ENCODE data around the gene KCTD12.
"Not testable (repeated sequence)": the region's sequence is repeated elsewhere in the genome, so short reads cannot be mapped to it uniquely, and the experiment has no call there.

KCTD12 gene

DNA sequence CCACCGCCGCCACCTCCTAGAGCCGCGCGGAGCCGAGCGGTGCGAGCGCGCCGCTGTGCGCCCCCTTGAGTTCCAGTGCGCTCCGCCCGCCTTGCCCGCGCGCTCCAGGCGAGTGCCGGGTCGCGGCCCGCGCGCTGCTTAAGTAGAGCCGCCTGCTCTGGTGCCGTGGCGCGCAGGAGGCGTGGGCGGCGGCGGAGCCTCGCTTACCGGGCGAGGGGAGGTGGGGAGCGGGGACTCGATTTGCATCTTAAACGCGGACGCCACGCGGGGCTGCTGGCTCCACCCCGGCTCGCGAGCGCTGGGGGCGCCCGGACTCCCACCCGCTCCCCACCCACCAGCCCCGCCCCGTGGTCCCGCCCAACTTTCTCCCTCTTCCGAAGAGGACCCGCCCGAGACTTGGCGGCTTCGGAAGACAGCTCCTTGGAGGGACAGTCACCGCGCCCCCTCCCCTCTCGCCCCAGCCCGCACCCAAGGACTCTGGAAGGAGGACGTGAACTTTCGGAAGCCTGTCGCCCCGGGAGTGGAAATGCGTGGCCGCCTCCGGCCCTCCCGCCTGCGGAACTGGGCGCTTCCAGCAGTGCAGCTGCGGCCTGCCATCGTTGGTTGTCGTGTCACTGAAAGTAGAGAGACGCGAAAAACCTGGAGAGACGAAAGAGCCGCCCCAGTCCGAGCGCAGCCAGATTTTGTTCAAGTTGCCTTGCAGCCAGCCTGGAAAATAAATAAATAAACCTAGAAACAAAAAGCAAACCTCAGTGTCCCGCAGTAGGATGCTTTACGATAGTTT lies at the start of gene KCTD12:
KCTD12 (minus strand) TSS at position 114 of the 784 bp plus-strand sequence. CDS start 257 bp downstream, outside the sequence.
- peak; percentile 62 for DNase-seq (ENCODE audit: low read depth)

DNA sequence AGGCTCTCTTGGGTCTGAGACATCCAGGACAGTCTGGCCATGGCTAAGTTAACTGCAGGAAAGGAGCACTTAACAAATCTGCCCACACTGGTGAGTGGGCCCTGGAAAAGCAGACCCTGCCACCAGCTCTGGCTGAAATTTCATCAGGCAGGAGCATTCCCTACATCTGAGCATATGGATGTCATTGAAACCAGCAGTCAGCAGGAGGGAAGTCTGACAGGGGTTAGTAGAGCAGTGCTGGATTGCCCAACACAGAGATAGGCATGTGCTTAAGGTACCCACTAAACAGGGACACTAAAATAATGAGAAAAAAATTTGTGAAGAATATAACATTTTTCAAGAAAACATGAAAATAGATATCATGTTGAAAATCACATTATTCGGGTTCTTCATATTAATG lies 48.5 kb upstream of the KCTD12 start:
- DNase-seq (ENCODE audit: low read depth): no peak

DNA sequence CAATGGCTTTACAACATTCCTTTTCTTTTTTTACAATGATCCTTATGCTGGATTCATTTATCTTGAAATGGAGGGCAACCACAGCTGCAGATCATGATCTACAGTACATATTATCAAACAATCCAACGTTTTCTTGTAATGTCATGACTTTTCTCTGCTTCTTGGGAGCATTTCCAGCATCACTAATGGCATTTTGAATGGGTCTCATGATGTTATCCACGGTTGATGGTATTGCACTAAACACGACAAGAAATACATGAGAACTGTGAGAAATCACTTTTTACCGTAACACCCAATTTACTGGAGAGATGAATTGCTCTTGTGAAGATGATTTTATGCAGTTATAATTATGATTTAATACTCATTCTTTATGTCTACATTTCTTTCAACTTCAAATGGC lies 45.9 kb upstream of the KCTD12 start:
- no peak for DNase-seq (ENCODE audit: low read depth)

DNA sequence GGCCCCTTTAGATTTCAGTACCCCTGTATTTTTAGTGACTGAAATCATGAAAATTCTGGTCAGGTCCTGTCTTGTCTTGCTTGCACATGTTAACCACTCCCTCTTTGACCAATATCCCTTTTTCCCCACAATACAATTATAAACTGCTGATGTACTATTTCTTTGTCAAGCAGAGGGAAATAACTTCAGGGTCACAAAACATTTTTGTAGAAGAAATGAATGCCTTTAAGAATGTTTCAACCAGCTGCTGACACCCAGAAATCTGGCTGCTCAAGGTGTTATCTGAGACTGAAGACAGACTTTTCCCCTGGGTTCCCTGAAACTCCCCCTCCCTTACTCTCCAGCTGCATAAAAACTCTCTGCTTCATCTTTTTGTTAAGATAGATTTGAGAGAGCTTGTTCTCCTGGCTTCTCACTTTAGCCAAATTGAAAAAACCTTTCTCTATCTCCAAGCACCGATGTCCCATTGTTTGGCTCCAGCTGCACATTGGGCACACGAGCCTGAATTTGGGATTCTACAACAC lies 43.7 kb upstream of the KCTD12 start:
- no peak for DNase-seq (ENCODE audit: low read depth)

DNA sequence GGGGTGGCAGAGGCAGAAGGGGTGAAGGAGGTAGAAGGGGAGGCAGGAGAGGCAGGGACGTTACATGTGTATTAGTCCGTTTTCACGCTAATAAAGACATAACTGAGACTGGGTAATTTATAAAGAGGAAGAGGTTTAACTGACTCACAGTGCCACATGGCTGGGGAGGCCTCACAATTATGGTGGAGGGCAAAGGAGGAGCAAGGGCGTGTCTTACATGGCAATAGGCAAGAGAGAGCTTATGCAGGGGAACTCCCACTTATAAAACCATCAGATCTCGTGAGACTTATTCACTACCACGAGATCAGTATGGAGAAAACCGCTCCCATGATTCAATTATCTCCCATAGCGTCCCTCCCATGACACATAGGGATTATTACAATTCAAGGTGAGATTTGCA lies 43.1 kb upstream of the KCTD12 start:
- no peak for DNase-seq (ENCODE audit: low read depth)

DNA sequence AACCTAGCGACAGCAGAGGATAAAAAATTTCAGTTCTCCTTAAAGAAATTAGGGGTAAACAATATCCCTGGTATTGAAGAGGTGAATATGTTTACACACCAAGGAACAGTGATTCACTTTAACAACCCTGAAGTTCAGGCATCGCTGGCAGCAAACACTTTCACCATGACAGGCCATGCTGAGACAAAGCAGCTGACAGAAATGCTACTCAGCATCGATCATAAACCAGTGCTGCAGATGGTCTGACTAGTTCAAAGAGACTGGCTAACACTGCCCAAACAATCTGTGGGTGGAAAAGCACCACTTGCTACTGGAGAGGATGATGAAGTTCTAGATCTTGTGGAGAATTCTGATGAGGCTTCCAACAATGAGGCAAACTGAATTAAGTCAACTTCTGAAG lies 42.3 kb upstream of the KCTD12 start:
- DNase-seq (ENCODE audit: low read depth): no peak

DNA sequence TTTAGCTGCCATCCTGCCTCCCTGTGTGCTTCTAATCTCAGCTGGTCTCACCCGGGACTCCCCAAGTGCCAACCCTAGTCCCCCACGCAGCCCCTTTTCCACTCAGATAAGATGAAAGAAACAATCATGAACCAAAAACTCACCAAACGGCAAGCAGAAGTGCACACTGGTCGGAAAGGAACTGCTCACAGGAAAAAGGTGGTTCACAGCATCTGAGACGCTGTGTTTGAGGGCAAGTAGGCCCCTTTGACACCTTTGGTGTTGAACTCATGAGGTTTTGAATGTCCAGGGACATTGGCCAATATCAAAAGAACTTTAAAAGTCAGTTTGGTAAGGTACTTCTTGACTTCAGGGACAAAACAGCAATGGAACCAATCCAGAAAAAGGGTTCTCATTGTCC lies 41.8 kb upstream of the KCTD12 start:
- DNase-seq (ENCODE audit: low read depth): no peak

DNA sequence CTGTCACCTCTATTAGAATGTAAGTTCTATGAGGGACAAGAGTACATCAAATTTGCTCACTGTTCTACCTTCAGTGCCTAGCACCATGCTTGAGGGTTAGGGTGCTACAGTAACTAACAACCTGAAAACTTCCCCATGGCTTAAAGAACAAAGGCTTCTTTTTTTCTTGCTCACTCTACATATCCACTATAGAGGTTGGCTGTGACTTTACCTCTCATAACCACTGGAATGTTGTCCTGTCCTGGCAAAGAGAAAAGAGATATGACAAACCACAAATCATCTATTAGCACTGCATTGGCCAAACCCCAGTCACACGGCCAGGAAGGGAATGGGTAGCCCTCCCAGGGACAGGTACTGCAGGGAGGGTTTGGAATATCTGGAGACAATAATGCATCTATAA lies 38.9 kb upstream of the KCTD12 start:
- DNase-seq (ENCODE audit: low read depth): no peak

DNA sequence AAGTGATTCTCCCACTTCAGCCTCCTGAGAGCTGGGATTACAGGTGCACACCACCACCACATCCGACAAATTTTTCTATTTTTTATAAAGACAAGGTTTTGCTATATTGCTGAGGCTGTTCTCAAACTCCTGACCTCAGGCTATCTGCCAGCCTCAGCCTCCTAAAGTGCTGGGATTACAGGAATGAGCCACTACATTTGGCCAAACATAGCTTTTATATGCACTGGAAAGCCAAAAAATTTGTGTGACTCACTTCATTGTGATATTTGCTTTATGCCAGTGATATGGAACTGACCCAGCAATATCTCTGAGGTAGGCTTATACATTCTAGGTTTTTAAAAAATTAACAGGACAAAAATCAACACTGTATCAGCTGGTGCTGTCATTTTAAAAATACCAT lies 35.3 kb upstream of the KCTD12 start:
- no peak for DNase-seq (ENCODE audit: low read depth)

DNA sequence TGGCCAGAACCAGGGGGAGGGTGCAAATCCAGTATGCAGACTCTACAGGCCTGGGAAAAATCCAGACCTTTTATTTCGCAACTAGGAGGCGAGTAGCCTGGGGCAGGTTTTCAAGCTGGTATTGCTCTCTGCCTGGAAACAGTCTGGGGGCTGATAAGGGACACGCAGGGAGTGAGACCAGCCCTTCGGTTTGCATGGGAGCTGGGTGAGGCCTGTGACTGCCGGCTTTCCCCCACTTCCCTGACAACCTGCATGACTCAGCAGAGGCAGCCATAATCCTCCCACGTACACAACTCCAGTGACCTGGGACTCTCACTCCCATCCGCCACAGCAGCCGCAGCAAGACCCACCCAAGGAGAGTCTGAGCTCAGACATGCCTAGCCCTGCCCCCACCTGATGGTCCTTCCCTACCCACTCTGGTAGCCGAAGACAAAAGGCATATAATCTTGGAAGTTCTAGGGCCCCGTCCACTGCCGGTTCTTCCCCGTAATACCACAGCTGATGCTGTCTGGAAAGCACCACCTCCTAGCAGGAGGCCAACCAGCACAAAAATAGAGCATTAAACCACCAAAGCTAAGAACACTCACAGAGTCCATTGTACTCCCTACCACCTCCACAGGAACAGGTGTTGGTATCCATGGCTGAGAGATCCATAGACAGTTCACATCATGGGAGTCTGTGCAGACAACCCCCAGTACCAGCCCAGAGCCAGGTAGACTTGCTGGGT lies 31.7 kb upstream of the KCTD12 start:
- DNase-seq (ENCODE audit: low read depth): not testable (repeated sequence)

DNA sequence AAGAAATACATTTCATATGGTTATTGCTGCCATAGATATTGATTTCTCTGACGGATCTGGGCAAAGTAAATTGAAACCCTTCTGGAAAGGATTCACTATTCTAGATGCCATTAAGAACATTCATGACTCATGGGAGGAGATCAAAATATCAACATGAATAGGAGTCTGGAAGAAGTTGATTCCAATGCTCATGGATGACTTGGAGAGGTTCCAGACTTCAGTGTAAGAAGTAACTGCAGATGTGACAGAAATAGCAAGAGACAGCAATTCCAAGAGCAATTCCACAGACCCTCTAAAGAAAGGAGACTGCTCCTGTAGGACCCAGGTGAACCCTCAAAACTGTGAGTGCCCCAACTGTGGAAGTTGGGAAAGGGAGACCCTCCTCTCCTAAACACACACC lies 30.9 kb upstream of the KCTD12 start:
- DNase-seq (ENCODE audit: low read depth): no peak

DNA sequence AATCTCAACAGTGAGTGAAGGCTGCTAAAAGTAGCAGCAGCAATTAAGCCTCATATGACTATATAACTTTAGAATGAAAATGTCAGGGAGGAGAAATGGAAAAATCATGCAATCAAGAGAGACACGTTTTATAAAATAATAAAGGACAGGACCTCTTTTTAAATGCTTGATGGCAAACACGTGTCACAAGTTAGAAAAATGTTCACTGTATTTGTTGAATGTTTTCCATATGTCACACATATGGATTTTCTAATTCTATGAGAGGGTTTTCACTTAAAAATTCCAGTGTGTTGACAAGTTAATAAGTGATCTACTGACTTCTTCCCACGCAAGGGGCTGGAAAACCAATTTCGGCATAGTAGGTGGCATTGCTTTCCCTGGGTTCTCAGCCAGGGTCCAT lies 27.7 kb upstream of the KCTD12 start:
- no peak for DNase-seq (ENCODE audit: low read depth)

DNA sequence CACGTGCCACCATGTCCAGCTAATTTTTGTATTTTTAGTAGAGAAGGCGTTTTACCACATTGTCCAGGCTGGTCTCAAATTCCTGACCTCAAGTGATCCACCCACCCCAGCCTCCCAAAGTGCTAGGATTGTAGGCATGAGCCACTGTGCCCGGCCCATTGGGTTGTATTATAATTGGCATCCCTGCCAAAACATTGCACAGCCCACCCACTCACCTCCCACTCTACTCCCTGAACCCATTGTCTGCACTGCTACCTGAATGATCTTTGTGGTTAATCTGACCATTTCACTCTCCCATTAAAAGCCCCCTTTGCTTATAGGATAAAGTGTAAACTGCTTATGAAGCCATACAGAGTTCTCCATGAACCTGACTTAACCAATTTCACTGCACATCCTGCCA lies 26.3 kb upstream of the KCTD12 start:
- no peak for DNase-seq (ENCODE audit: low read depth)

DNA sequence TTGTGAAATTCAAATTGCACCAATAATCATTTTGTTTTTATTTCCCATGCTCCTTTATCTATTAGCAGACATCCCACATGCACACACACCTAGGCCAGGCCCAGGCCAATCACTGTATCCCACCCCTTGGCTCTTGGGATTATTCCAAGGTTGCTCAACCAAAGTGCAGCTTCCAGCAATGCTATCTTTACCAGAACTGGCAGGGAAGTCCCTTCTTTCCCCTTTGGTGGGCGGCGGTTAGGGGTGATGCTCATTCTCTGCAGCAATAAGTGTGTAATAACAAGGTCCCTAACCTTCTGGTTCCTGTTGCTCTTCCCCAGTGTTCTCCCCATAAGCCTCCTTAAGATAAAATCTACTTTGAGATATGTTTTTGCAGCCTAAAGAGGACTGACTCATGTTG lies 18.3 kb upstream of the KCTD12 start:
- DNase-seq (ENCODE audit: low read depth): no peak

DNA sequence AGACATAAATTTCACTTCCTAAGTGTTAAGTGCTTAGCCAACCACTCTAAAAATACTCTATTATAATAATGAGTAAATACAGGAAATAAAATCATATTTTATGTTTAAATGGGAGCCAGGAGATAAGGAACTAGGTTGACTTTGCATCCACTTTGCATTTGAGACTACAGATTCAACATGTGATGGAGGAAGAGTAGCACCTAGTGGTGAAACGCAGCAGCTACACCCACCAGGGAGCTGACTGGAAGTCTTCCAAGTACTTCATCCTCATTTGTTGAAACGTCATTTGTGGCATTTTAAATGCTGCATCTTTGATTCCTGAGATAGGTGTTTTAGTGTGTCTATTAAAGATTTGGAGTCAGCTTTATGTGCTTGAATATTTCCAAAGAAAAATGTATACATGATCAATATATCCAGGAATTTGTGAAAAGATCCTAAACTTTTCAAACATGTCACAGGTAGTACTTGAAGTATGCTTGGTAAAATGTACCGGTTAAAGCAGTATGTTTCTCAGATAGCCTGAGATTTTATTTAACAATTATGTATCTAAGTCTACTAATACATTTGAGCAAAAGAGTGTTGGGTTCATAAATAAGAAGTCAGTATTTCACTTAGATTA lies 17.4 kb upstream of the KCTD12 start:
- DNase-seq (ENCODE audit: low read depth): peak; percentile 55

DNA sequence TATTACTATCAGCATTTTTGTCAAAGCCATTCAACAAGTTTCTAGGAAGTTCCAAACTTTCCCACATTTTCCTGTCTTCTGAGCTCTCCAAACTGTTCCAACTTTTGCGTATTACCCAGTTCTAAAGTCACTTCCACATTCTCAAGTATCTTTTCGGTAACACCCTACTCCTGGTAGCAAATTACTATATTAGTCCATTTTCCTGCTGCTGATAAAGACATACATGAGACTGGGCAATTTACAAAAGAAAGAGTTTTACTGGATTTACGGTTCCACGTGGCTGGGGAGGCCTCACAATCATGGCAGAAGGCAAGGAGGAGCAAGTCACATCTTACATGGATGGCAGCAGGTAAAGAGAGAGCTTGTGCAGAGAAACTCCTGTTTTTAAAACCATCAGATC lies 12.9 kb upstream of the KCTD12 start:
- DNase-seq (ENCODE audit: low read depth): not testable (repeated sequence)

DNA sequence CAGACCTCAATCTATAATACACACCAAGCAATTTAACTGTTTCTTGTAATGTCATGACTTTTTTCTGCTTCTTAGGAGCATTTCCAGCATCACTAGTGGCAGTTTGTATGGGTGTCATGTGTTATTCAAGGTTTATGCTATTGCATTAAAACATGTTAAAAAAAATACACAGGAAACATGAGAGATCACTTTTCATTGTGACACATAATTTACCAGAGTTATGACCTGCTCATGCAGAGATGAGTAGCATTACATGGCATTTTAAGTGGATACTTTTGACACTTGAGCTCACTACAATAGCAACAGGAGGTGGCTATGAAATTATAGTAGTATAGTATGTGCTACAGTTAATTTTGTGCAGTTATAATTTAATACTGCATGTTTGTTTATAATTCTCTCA lies 11.0 kb upstream of the KCTD12 start:
- DNase-seq (ENCODE audit: low read depth): not testable (repeated sequence)

DNA sequence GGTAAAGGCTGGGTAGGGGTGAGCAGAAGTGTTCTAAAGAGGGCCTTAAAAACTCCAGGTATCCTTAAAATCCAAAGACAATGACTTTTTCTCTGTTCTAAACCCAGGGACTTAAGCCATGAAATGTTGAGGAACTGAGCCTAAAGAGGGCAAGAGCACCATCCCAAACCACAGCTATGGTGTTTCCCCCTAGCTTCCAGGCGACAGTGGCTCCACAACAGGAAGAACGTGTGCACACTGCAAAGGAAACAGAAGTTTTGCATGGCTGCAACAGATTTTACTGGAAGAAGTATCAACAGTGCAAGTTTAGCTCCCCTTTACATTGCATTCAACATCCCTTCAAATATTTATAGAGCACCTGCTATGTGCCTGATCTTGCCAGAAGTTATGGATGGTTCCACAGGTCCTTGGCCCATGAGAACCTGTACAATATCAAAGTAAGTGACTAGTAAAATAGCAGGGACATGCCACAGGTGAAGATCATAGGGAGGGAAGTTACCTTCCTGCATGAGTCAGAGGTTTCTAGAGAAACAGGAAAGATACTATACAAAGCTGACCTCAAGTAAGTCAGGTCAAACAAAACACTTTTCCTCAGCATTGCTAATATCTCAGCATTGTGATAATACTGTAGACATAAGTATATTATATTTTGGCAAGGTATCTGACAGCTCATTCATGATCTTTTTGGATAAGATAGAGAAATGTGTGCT lies 8.4 kb upstream of the KCTD12 start:
- DNase-seq (ENCODE audit: low read depth): no peak

DNA sequence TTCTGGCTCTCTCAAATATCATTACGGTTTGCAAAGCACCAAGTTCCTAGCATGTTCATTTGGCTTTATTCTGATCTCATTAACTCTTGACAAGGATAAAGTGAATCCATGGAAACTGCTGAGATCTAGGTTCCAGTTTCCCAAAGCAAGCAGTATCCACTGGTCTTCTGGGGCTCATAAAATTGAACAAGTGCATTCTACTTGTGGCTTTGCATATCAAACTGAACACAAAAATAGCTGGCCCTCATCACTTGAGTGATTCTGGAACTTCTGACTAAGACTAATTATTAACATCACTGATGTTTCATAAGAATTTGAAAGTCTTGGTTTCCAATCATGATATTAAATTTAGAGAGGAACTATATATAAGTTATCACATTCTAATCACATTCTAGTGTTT lies 6.3 kb upstream of the KCTD12 start:
- DNase-seq (ENCODE audit: low read depth): no peak

DNA sequence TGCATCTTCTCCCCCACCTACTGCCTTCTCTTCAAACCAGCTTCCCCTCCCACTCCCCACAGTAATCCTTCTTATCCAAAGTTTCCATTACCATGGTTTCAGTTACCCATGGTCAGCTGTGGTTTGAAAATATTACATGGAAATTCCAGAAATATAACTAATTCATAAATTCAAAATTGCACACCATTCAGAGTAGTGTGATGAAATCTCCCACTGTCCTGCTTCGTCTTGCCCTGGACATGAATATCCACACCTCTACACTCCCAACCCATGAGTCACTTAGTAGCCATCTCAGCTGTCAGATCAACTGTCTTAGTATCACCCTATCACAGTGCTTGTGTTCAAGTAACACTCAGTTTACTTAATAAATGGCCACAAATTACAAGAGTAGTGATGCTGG lies 3.8 kb upstream of the KCTD12 start:
- no peak for DNase-seq (ENCODE audit: low read depth)

DNA sequence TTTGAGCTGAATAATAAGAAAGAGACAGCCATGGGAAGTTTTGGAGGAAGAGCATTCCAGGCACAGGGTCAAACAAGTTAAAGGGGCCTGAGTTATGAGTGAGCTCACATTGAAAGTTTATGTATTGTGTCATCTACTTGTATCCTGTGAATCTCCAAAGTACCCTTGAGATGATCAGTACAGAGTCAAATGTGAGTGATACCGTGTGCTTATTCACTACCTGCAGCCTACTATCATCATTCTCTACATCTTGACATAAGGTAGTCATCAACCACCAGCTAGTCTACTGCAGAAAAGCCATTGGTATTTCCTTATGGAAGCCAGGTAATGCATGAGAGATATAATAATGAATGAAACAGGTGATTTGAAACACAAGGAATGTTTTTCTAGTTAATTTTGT lies 3.0 kb upstream of the KCTD12 start:
- DNase-seq (ENCODE audit: low read depth): no peak

DNA sequence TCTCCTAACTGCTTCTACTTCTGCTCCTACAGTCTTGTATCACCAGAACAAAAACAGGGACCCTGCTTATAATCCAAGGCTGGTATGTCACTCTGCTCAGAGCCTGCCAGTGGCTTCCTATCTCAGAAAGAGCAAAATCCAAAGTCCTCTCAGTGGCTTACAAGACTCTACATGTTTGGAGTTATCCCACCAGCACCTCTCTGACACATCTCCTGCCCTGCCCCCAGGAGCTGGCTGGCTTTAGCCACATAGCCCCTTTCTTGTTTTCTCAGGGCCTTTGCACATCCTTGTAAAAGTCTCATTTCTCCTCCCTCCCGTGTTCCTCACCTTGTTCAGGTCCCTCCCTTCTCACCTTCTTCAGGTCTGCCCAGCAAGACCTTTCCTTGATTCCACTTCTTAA lies 2.2 kb upstream of the KCTD12 start:
- DNase-seq (ENCODE audit: low read depth): no peak
